ENCODE data around the gene KRTCAP2.
"Not testable (repeated sequence)": the region's sequence is repeated elsewhere in the genome, so short reads cannot be mapped to it uniquely, and the experiment has no call there.

Gene KRTCAP2

GRCh38 chr1:155199792-155200191, 26.7 kb upstream of the KRTCAP2 start:
- no peak for DNase-seq (ENCODE audit: low spot score)

- no peak for DNase-seq (ENCODE audit: low spot score)
These were observed 25.4 kb upstream of the KRTCAP2 start for GRCh38 chr1:155198547-155198906.

GRCh38 chr1:155197901-155198546, 24.9 kb upstream of the KRTCAP2 start:
- no peak for DNase-seq (ENCODE audit: low spot score)

GRCh38 chr1:155196893-155197638, 24.0 kb upstream of the KRTCAP2 start:
- no peak for DNase-seq (ENCODE audit: low spot score)

- no peak for DNase-seq (ENCODE audit: low spot score)
These were observed 23.2 kb upstream of the KRTCAP2 start for GRCh38 chr1:155196103-155196892.

- DNase-seq (ENCODE audit: low spot score): no peak
These were observed 22.3 kb upstream of the KRTCAP2 start for GRCh38 chr1:155195201-155196102.

- DNase-seq (ENCODE audit: low spot score): not testable (repeated sequence)
These were observed 20.8 kb upstream of the KRTCAP2 start for GRCh38 chr1:155193991-155194240.

GRCh38 chr1:155193275-155193990, 20.3 kb upstream of the KRTCAP2 start:
- DNase-seq (ENCODE audit: low spot score): peak; percentile 97

- DNase-seq (ENCODE audit: low spot score): peak; percentile 85
These were observed 19.5 kb upstream of the KRTCAP2 start for GRCh38 chr1:155192346-155193274.

GRCh38 chr1:155191904-155192303, 18.8 kb upstream of the KRTCAP2 start:
- peak; percentile 58 for DNase-seq (ENCODE audit: low spot score)

- DNase-seq (ENCODE audit: low spot score): not testable (repeated sequence)
These were observed 16.8 kb upstream of the KRTCAP2 start for GRCh38 chr1:155189926-155190325.

- DNase-seq (ENCODE audit: low spot score): no peak
These were observed 15.2 kb upstream of the KRTCAP2 start for GRCh38 chr1:155188268-155188667.

GRCh38 chr1:155187456-155187891, 14.4 kb upstream of the KRTCAP2 start:
- no peak for DNase-seq (ENCODE audit: low spot score)

GRCh38 chr1:155186794-155187455, 13.8 kb upstream of the KRTCAP2 start:
- DNase-seq (ENCODE audit: low spot score): no peak

GRCh38 chr1:155186067-155186793, 13.1 kb upstream of the KRTCAP2 start:
- DNase-seq (ENCODE audit: low spot score): peak; percentile 69

GRCh38 chr1:155185783-155186066, 12.6 kb upstream of the KRTCAP2 start:
- no peak for DNase-seq (ENCODE audit: low spot score)

- DNase-seq (ENCODE audit: low spot score): peak; percentile 65
These were observed 12.0 kb upstream of the KRTCAP2 start for GRCh38 chr1:155184835-155185782.

- no peak for DNase-seq (ENCODE audit: low spot score)
These were observed 11.3 kb upstream of the KRTCAP2 start for GRCh38 chr1:155184351-155184811.
